22Rv1 (cell line): ENCODE measurements around the gene FAM168A.

Experiments
- ZFX ChIP-seq: fragments of 450-650 bp; IDR thresholded peaks from 2 replicates; pipeline ENCODE4 v1.6.1; 2017; ENCODE audit warnings: antibody characterized with exemption, borderline replicate concordance
- TF ChIP-seq, protein P1 (sequence below): fragments of 450-650 bp; IDR thresholded peaks from 2 replicates; pipeline ENCODE4 v1.5.1; 2017; ENCODE audit warnings: mild to moderate bottlenecking

DNA sequence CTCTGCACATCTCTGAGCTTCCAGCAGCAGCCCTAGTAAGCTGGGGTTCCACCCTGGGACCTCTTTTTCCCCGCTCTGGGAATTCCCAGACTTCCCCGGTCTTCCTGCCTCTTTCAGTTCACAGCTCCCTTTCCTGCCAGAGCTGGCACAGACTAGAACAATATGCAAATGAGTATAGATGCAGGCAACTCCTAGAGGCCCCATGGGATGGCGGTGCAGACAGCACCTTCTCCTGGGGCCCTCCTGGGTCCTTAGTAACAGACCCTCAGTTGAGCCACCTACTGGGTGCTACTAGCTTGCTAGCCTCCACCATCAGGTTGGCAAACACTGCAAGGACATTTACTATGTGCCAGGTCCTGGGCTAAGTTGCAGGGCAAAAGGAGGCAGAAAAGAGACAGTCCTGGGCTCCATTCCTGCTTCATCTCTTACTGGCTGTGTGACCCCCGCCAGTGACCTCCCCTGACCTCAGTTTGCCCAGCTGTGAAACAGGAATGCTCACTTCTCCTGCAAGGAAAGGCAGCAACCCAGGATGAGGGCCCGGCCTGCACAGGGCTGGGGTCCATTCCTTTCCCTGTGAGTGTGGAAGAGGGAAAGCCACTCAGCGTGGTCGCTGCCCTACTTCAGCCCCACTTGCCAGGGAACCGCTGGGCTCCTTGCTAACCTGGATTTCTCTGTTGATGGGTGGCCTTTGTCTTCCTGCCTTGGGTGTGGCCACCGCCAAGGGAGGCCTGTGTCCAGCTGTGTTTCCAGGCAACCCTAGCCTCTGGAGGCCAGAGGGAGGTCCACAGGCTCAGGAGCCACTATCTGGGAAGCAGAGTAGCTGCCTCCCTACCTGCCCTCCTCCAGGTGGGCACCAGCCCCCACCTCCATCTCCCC lies 214.4 kb downstream of the FAM168A start:
- TF ChIP-seq, protein P1, sequence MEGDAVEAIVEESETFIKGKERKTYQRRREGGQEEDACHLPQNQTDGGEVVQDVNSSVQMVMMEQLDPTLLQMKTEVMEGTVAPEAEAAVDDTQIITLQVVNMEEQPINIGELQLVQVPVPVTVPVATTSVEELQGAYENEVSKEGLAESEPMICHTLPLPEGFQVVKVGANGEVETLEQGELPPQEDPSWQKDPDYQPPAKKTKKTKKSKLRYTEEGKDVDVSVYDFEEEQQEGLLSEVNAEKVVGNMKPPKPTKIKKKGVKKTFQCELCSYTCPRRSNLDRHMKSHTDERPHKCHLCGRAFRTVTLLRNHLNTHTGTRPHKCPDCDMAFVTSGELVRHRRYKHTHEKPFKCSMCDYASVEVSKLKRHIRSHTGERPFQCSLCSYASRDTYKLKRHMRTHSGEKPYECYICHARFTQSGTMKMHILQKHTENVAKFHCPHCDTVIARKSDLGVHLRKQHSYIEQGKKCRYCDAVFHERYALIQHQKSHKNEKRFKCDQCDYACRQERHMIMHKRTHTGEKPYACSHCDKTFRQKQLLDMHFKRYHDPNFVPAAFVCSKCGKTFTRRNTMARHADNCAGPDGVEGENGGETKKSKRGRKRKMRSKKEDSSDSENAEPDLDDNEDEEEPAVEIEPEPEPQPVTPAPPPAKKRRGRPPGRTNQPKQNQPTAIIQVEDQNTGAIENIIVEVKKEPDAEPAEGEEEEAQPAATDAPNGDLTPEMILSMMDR, result no peak
- no peak for TF ChIP-seq ZFX
